K562 (cell line): ENCODE data around the gene DHDDS. TPM values are rescaled to one million over a fixed set of nuclear protein-coding genes. Genes with fewer than 3 reads are reported as not detected.

Experiments
- ATF1 ChIP-seq, 2 experiments: fragments of 450-650 bp in 1 of 2; IDR thresholded peaks; 2 replicates each; pipeline ENCODE4 v1.6.1; 2016; ENCODE audit warnings: missing compliant biosample characterization in 1 of 2, missing genetic modification characterization in 1 of 2
- ATF3 ChIP-seq, 2 experiments: fragments of 450-650 bp in 1 of 2; sonication (generic) in 1 of 2; formaldehyde crosslinking in 1 of 2; IDR thresholded peaks in 1 of 2; conservative IDR thresholded peaks in 1 of 2; 2 replicates each; pipeline versions ENCODE4 v1.6.1 to v1.8.1; 2016 to 2023; ENCODE audit warnings: mild to moderate bottlenecking in 2 of 2, moderate library complexity in 2 of 2, inconsistent platforms in 1 of 2, missing genetic modification reagents in 1 of 2
- CBFB ChIP-seq: sonication (generic); formaldehyde crosslinking; IDR thresholded peaks from 2 replicates; pipeline ENCODE4 v1.4.0; 2020; ENCODE audit warnings: mild to moderate bottlenecking, missing genetic modification reagents
- ELF2 ChIP-seq: fragments of 250-450 bp; sonication (Bioruptor Pico); IDR thresholded peaks from 2 replicates; pipeline ENCODE4 v1.5.0; 2021; ENCODE audit warnings: mild to moderate bottlenecking
- ERF ChIP-seq: fragments of 450-650 bp; formaldehyde crosslinking; IDR thresholded peaks from 2 replicates; pipeline ENCODE4 v1.4.0; 2020; ENCODE audit warnings: mild to moderate bottlenecking, mixed read lengths
- FOXA1 ChIP-seq: fragments of 450-650 bp; IDR thresholded peaks from 2 replicates; pipeline ENCODE4 v1.6.1; 2016; ENCODE audit warnings: mild to moderate bottlenecking, borderline replicate concordance
- FOXP1 ChIP-seq: sonication (generic); formaldehyde crosslinking; IDR thresholded peaks from 2 replicates; pipeline ENCODE4 v1.8.0; 2022; ENCODE audit warnings: mild to moderate bottlenecking, missing genetic modification reagents
- FUS ChIP-seq: fragments of 200-400 bp; formaldehyde crosslinking; optimal IDR thresholded peaks from 2 replicates; pipeline ENCODE3; 2017; ENCODE audit warnings: low read depth, low read length
- HDAC6 ChIP-seq: IDR thresholded peaks from 2 replicates; pipeline ENCODE4 v1.6.1; 2012; ENCODE audit warnings: low read depth, mild to moderate bottlenecking, control low read depth, inconsistent platforms, low read length, moderate library complexity
- NCOA6 ChIP-seq: fragments of 450-650 bp; IDR thresholded peaks from 2 replicates; pipeline ENCODE4 v1.6.1; 2017; ENCODE audit warnings: mild to moderate bottlenecking
- PML ChIP-seq: IDR thresholded peaks from 2 replicates; pipeline ENCODE4 v1.6.1; 2012; ENCODE audit warnings: low read length, inconsistent platforms
- RAD51 ChIP-seq: fragments of 450-650 bp; IDR thresholded peaks from 2 replicates; pipeline ENCODE4 v1.7.1; 2016; ENCODE audit warnings: low read depth, mild to moderate bottlenecking, borderline replicate concordance
- RBM39 ChIP-seq: fragments of 200-400 bp; formaldehyde crosslinking; optimal IDR thresholded peaks from 2 replicates; pipeline ENCODE3; 2018; ENCODE audit warnings: low read depth, low read length
- RUNX1 ChIP-seq: sonication (generic); IDR thresholded peaks from 2 replicates; pipeline ENCODE4 v1.6.1; 2016; ENCODE audit warnings: antibody characterized with exemption, low read depth
- SETDB1 ChIP-seq: IDR thresholded peaks from one replicate; pipeline ENCODE4 v1.6.1; 2012; ENCODE audit warnings: low read length, control low read depth, inconsistent platforms
- SMARCE1 ChIP-seq: fragments of 450-650 bp; IDR thresholded peaks from 2 replicates; pipeline ENCODE4 v1.7.1; 2016; ENCODE audit warnings: mild to moderate bottlenecking
- YY1 ChIP-seq, 3 experiments: IDR thresholded peaks; 2 replicates each; pipeline ENCODE4 v1.6.1; 2011; ENCODE audit warnings: low read length in 2 of 3, mild to moderate bottlenecking in 2 of 3, moderate library complexity in 2 of 3, borderline replicate concordance in 1 of 3, control low read depth in 1 of 3, low read depth in 1 of 3; ENCODE audit not compliant: insufficient read depth in 3 of 3, insufficient replicate concordance in 2 of 3, control insufficient read depth in 1 of 3, insufficient read length in 1 of 3; ENCODE audit errors: extremely low read depth in 1 of 3
- ZBTB17 ChIP-seq: fragments of 450-650 bp; formaldehyde crosslinking; IDR thresholded peaks from 2 replicates; pipeline ENCODE4 v1.4.0; 2020; ENCODE audit warnings: mild to moderate bottlenecking
- ZBTB7A ChIP-seq: IDR thresholded peaks from 2 replicates; pipeline ENCODE4 v1.6.1; 2011; ENCODE audit warnings: low read depth, mild to moderate bottlenecking, low read length, moderate library complexity, borderline replicate concordance; ENCODE audit not compliant: control insufficient read depth
- ZNF174 ChIP-seq: fragments of 250-450 bp; sonication (Bioruptor Pico); IDR thresholded peaks from 2 replicates; pipeline ENCODE4 v1.4.0; 2020; ENCODE audit warnings: mild to moderate bottlenecking
- ZNF408 ChIP-seq: fragments of 250-450 bp; sonication (Bioruptor Pico); IDR thresholded peaks from 2 replicates; pipeline ENCODE4 v1.4.0; 2020; ENCODE audit warnings: low read depth, mild to moderate bottlenecking, moderate library complexity
- ZNF431 ChIP-seq: sonication (generic); formaldehyde crosslinking; IDR thresholded peaks from 2 replicates; pipeline ENCODE4 v1.8.0; 2022; ENCODE audit warnings: mild to moderate bottlenecking, missing genetic modification reagents
- ZNF717 ChIP-seq: fragments of 250-450 bp; sonication (Bioruptor Pico); IDR thresholded peaks from 2 replicates; pipeline ENCODE4 v1.5.0; 2021
- ZNF764 ChIP-seq: fragments of 250-450 bp; sonication (Bioruptor Pico); IDR thresholded peaks from 2 replicates; pipeline ENCODE4 v1.4.0; 2020; ENCODE audit warnings: low read depth, mild to moderate bottlenecking, moderate library complexity
- polyA plus RNA-seq, 8 experiments: library from polyadenylated mRNA; depleted of rRNA in 4 of 8; stranded (reverse) in 5 of 8; unstranded in 3 of 8; fragments of >200 nt; fragmentation: Nextera tagmentation in 2 of 8; fragmentation: Illumina TruSeq in 1 of 8; extraction: Ambion mirVana in 2 of 8; extraction: Trizol in 1 of 8; gene quantifications; 2 replicates each; pipeline versions ENCODE4 v1.2.1 to v1.2.3, GENCODE V29; 2011 to 2014; ENCODE audit warnings: inconsistent platforms in 1 of 8, missing spikeins in 1 of 8
- total RNA-seq, 7 experiments: library from RNA; depleted of rRNA in 6 of 7; stranded (reverse); fragments of >200 nt in 6 of 7; fragmentation: Illumina TruSeq in 2 of 7; extraction: Trizol in 2 of 7; gene quantifications; 2 replicates each; pipeline versions ENCODE4 v1.2.1 to v1.2.3, GENCODE V29; 2011 to 2021; ENCODE audit warnings: low replicate concordance in 1 of 7
- TF ChIP-seq, protein P1 (sequence below): fragments of 450-650 bp; IDR thresholded peaks from 2 replicates; pipeline ENCODE4 v1.6.1; 2016; ENCODE audit warnings: mild to moderate bottlenecking
- TF ChIP-seq, protein P2 (sequence below), 2 experiments: fragments of 250-450 bp in 1 of 2; fragments of 450-650 bp in 1 of 2; sonication (Bioruptor Pico) in 1 of 2; IDR thresholded peaks; 2 replicates each; pipeline versions ENCODE4 v1.6.1 to v1.8.0; 2016 to 2021; ENCODE audit warnings: mild to moderate bottlenecking in 2 of 2, moderate library complexity in 2 of 2, missing compliant biosample characterization in 1 of 2, missing genetic modification characterization in 1 of 2

The DHDDS gene
- total and polyA plus RNA-seq, 9 of the 15 experiments (the other 6 are each of a cell fraction or from before 2014, with no cell fraction given), result 33.3 to 55.0 (median 44.3) TPM

- TF ChIP-seq ATF3 (IDR thresholded peaks at IDR 0.05) (peak; percentile 100), ATF3 (CRISPR knock-in tag; conservative IDR thresholded peaks at IDR 0.05) (peak; percentile 97), RAD51 (no peak), RBM39 (no peak), ZNF174 (CRISPR knock-in tag) (no peak), FOXA1 (no peak), ZBTB17 (CRISPR knock-in tag) (no peak), ZNF431 (CRISPR knock-in tag) (no peak), ERF (CRISPR knock-in tag) (no peak), CBFB (CRISPR knock-in tag) (no peak), SMARCE1 (peak; percentile 94), HDAC6 (no peak), ELF2 (CRISPR knock-in tag) (no peak), ATF1 (CRISPR knock-in tag; IDR thresholded peaks at IDR 0.05) (no peak), ATF1 (tag; IDR thresholded peaks at IDR 0.05) (peak; percentile 41), PML (no peak), NCOA6 (no peak), FOXP1 (CRISPR knock-in tag) (0 out of 2 replicates have a peak, but pooled peaks have one; percentile 43), ZNF717 (CRISPR knock-in tag) (no peak), RUNX1 (no peak), ZBTB7A (no peak), FUS (no peak), ZNF764 (no peak), SETDB1 (no peak), ZNF408 (CRISPR knock-in tag) (no peak), YY1 (IDR thresholded peaks at IDR 0.05; ENCODE audit: borderline replicate concordance in 1 of 3, control insufficient read depth in 1 of 3, extremely low read depth in 1 of 3, insufficient read depth in 3 of 3, insufficient read length in 1 of 3, insufficient replicate concordance in 2 of 3, low read depth in 1 of 3, low read length in 2 of 3) (no peak)
- TF ChIP-seq, protein P1, sequence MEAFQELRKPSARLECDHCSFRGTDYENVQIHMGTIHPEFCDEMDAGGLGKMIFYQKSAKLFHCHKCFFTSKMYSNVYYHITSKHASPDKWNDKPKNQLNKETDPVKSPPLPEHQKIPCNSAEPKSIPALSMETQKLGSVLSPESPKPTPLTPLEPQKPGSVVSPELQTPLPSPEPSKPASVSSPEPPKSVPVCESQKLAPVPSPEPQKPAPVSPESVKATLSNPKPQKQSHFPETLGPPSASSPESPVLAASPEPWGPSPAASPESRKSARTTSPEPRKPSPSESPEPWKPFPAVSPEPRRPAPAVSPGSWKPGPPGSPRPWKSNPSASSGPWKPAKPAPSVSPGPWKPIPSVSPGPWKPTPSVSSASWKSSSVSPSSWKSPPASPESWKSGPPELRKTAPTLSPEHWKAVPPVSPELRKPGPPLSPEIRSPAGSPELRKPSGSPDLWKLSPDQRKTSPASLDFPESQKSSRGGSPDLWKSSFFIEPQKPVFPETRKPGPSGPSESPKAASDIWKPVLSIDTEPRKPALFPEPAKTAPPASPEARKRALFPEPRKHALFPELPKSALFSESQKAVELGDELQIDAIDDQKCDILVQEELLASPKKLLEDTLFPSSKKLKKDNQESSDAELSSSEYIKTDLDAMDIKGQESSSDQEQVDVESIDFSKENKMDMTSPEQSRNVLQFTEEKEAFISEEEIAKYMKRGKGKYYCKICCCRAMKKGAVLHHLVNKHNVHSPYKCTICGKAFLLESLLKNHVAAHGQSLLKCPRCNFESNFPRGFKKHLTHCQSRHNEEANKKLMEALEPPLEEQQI, result no peak
- TF ChIP-seq, protein P2, sequence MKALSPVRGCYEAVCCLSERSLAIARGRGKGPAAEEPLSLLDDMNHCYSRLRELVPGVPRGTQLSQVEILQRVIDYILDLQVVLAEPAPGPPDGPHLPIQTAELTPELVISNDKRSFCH (CRISPR knock-in tag; IDR thresholded peaks at IDR 0.05), result no peak
- TF ChIP-seq, protein P2 (tag; IDR thresholded peaks at IDR 0.05), result no peak
These were observed 44.7 kb upstream of the DHDDS start (continued) for GRCh38 chr1:26387447-26387846.
